Caco-2 (cell line): ENCODE measurements around the gene KLHL40. TPM values are rescaled to one million over a fixed set of nuclear protein-coding genes. Genes with fewer than 3 reads are reported as not detected.

Experiments
- BruUV-seq: library from RNA; stranded (reverse); fragments of 400-500 nt; replicated peaks from 2 replicates; lab custom pipeline; 2021; lab: Mats Ljungman, UMichigan
- CTCF ChIA-PET: fragments of 300-600 bp; sonication (Branson Sonifier 250); formaldehyde crosslinking; loops from one replicate; lab custom pipeline; 2022; ENCODE audit warnings: antibody characterized with exemption; lab: Charles Lee
- POLR2A ChIA-PET: fragments of 300-600 bp; sonication (Branson Sonifier 250); formaldehyde crosslinking; loops from one replicate; lab custom pipeline; 2022; ENCODE audit warnings: antibody characterized with exemption; lab: Charles Lee
- DNase-seq, 2 experiments: peaks; one replicate each; pipeline versions ENCODE4 v3.0.0 to v3.0.0-alpha.2; 2020 to 2022
- H3K27me3 ChIP-seq: replicated peaks from 2 replicates; pipeline ENCODE4 v1.6.0; 2011; ENCODE audit warnings: low read length; ENCODE audit not compliant: control insufficient read depth, insufficient read depth
- H3K36me3 ChIP-seq: 2 replicates; pipeline ENCODE4 v1.5.1; 2011; ENCODE audit warnings: low read length; ENCODE audit not compliant: control insufficient read depth, insufficient read depth
- H3K4me1 ChIP-seq: fragments of 250-450 bp; sonication (Bioruptor Pico); 2 replicates; pipeline ENCODE4 v1.5.1; 2020; ENCODE audit warnings: mild to moderate bottlenecking
- H3K4me3 ChIP-seq: 2 replicates; pipeline ENCODE4 v1.5.1; 2011; ENCODE audit warnings: low read depth, mild to moderate bottlenecking, control low read depth, low read length
- H3K9me3 ChIP-seq: fragments of 250-450 bp; sonication (Bioruptor Pico); 2 replicates; pipeline ENCODE4 v1.5.1; 2020; ENCODE audit warnings: mild to moderate bottlenecking, moderate library complexity
- H3K27ac Mint-ChIP-seq: one replicate; pipeline ENCODE4 v1.8.0; 2022; ENCODE audit warnings: mixed read lengths; ENCODE audit not compliant: unreplicated experiment
- H3K27me3 Mint-ChIP-seq: one replicate; pipeline ENCODE4 v1.8.0; 2022; ENCODE audit warnings: mixed read lengths; ENCODE audit not compliant: insufficient read depth, unreplicated experiment
- H3K36me3 Mint-ChIP-seq: one replicate; pipeline ENCODE4 v1.8.0; 2022; ENCODE audit warnings: mild to moderate bottlenecking, mixed read lengths; ENCODE audit not compliant: insufficient read depth, unreplicated experiment
- H3K4me1 Mint-ChIP-seq: one replicate; pipeline ENCODE4 v1.8.0; 2022; ENCODE audit warnings: low read depth, mixed read lengths; ENCODE audit not compliant: unreplicated experiment
- H3K4me3 Mint-ChIP-seq: one replicate; pipeline ENCODE4 v1.8.0; 2022; ENCODE audit warnings: mild to moderate bottlenecking, moderate library complexity, mixed read lengths; ENCODE audit not compliant: unreplicated experiment
- H3K9me3 Mint-ChIP-seq: one replicate; pipeline ENCODE4 v1.8.0; 2022; ENCODE audit warnings: mixed read lengths; ENCODE audit not compliant: unreplicated experiment
- CTCF ChIP-seq, 2 experiments: fragments of 200-600 bp in 1 of 2; IDR thresholded peaks; 1 replicate in 1 of 2; 2 replicates in 1 of 2; pipeline versions ENCODE4 v1.5.1 to v1.8.0; 2011 to 2022; ENCODE audit warnings: antibody characterized with exemption in 1 of 2, control low read depth in 1 of 2, inconsistent platforms in 1 of 2, low read depth in 1 of 2, low read length in 1 of 2, mild to moderate bottlenecking in 1 of 2, moderate library complexity in 1 of 2; ENCODE audit not compliant: insufficient read depth in 1 of 2, severe bottlenecking in 1 of 2, unreplicated experiment in 1 of 2
- intact Hi-C: fragments of 100-400 bp; cut with micrococcal nuclease; formaldehyde crosslinking; loops from one replicate; pipeline ENCODE4 v1.10.0; 2022; ENCODE audit not compliant: unreplicated experiment
- total RNA-seq: library from RNA; stranded (reverse); gene quantifications from 2 replicates; pipeline ENCODE4 v1.2.3, GENCODE V29; 2022

The KLHL40 gene
- total RNA-seq, 1 experiment from 2014 or later, result not detected

DNA sequence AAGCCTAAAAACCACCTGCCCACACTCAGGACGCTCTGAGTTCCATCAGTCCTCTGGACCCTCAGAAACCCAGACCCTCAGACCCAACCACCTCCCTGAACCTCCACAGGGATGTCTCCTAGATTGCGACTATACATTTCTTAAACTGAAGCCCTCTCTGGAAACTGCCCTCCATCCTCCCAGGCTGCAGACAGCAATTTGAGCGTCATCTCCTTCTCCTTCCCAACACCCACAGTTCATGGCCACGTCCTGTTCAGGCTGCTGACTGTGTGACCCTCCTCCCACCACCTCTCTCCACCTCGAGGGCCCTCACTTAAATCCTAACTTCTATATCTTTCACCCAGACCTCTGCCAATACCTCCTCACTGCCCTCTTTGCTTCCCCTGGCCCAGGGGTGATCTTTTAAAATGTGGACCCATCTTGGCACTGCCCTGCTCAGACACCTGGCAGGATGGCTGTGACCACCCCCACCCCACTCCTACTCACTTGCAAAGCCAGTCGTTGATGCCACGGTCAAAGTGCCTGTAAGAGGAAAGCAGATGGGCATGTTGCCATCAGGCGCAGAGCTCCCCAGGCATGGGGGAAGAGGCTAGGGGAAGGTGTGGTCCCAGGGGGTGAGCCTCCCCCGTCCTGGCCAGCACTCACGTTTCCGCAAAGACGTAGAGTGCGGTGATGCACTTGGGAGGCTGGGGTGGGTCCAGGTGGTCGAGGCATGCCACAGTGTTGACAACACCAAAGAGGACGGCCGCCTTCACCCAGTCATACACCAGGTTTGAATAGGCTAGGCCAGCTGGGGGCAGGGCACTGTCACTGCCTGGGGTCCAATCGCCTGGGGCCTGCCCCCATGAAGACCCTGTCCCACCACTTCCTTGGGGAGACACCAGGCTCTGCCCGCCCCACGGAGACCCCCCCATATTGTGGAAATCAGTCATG, 11.3 kb downstream of the KLHL40 start:
- intact Hi-C loops, result no loop called here
- BruUV-seq, result no TSS peak
- ChIA-PET CTCF (no interaction called here), POLR2A (no interaction called here)
- no peaks in the 10 kb centered on the region for H3K9me3 Mint-ChIP-seq
- H3K4me3 Mint-ChIP-seq, result no peak overlapping the region
- no peaks in the 10 kb centered on the region for H3K36me3 Mint-ChIP-seq
- no peak for TF ChIP-seq CTCF (IDR thresholded peaks at IDR 0.05; ENCODE audit: insufficient read depth in 1 of 2, low read depth in 1 of 2, low read length in 1 of 2, severe bottlenecking in 1 of 2, unreplicated experiment in 1 of 2)
- H3K9me3 ChIP-seq, result no peaks in the 10 kb centered on the region
- no peaks in the 10 kb centered on the region for H3K36me3 ChIP-seq
- DNase-seq, result no peak
- H3K27me3 ChIP-seq, result no peaks in the 10 kb centered on the region; the same call in 1 of the 2 replicates
- no peak overlapping the region for H3K27ac Mint-ChIP-seq
- no peaks in the 10 kb centered on the region for H3K4me1 ChIP-seq
- H3K27me3 Mint-ChIP-seq, result peaks cover 5% of the 10 kb centered on the region
- H3K4me3 ChIP-seq, result no peak overlapping the region
- no peaks in the 10 kb centered on the region for H3K4me1 Mint-ChIP-seq

- Histone ChIP-seq H3K9me3 (no peaks in the 10 kb centered on the region), H3K36me3 (no peaks in the 10 kb centered on the region), H3K4me1 (no peaks in the 10 kb centered on the region), H3K4me3 (no peak overlapping the region), H3K27me3 (no peaks in the 10 kb centered on the region; the same call in 1 of the 2 replicates)
- H3K4me3 Mint-ChIP-seq, result no peak overlapping the region
- H3K27ac Mint-ChIP-seq, result no peak overlapping the region
- no peaks in the 10 kb centered on the region for H3K9me3 Mint-ChIP-seq
- H3K4me1 Mint-ChIP-seq, result no peaks in the 10 kb centered on the region
- H3K27me3 Mint-ChIP-seq, result peaks cover 5% of the 10 kb centered on the region
- DNase-seq, result no peak
- no peaks in the 10 kb centered on the region for H3K36me3 Mint-ChIP-seq
- no peak for TF ChIP-seq CTCF (IDR thresholded peaks at IDR 0.05; ENCODE audit: insufficient read depth in 1 of 2, low read depth in 1 of 2, low read length in 1 of 2, severe bottlenecking in 1 of 2, unreplicated experiment in 1 of 2)
- intact Hi-C loops, result no loop called here
- ChIA-PET POLR2A (no interaction called here), CTCF (no interaction called here)
- no TSS peak for BruUV-seq
Observed at GRCh38 chr3:42697289-42698051, 12.1 kb downstream of the KLHL40 start.

DNA sequence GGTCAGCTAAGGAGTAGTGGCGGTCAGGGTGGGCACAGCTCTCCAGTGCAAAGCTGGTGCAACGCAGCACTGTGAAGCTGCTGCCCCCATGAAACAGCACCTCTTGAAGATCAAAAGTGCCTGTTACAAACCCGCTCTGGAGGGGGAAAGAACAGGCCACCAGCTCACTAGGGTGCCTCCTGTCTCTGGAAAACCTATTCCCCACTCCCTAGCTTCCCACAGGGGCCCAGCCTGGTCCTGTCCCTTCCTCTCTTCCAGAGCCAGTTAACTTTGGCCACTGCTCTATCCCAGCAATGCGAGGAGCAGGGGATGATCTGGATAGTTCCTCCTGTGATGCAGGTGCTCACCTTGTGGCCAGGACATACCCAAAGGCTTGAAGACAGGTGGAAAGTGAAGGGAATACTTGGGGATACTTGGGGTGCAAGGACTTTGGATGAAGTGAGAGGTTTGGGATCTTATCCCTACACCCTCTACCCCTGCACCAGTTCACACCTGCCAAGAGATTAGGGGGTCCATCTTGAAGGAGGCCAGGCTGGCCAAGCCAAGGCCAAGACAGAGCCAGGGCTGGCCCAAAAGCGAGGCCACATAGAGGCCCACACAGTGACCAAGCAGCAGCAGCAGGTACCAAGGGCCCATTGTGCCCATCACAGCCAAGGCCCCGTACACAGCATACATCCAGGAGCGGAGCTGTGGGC, 13.0 kb downstream of the KLHL40 start:
- H3K9me3 Mint-ChIP-seq, result no peaks in the 10 kb centered on the region
- no peaks in the 10 kb centered on the region for H3K4me1 Mint-ChIP-seq
- Histone ChIP-seq H3K36me3 (no peaks in the 10 kb centered on the region), H3K4me1 (no peaks in the 10 kb centered on the region), H3K4me3 (no peak overlapping the region), H3K27me3 (no peaks in the 10 kb centered on the region; the same call in 1 of the 2 replicates), H3K9me3 (no peaks in the 10 kb centered on the region)
- POLR2A ChIA-PET, result no interaction called here
- CTCF ChIA-PET, result no interaction called here
- H3K4me3 Mint-ChIP-seq, result no peak overlapping the region
- no peaks in the 10 kb centered on the region for H3K36me3 Mint-ChIP-seq
- intact Hi-C loops, result no loop called here
- no peak for DNase-seq
- no TSS peak for BruUV-seq
- H3K27me3 Mint-ChIP-seq, result peaks cover 5% of the 10 kb centered on the region
- no peak for TF ChIP-seq CTCF (IDR thresholded peaks at IDR 0.05; ENCODE audit: insufficient read depth in 1 of 2, low read depth in 1 of 2, low read length in 1 of 2, severe bottlenecking in 1 of 2, unreplicated experiment in 1 of 2)
- H3K27ac Mint-ChIP-seq, result no peak overlapping the region
